Measurements from ENCODE around the gene PFDN4. TPM values are rescaled to one million over a fixed set of nuclear protein-coding genes. Genes with fewer than 3 reads are reported as not detected.

The PFDN4 gene
- total RNA-seq, 4 donors from 2014 or later = 32.8 to 71.0 (median 40.2) TPM

GRCh38 chr20:54166987-54167662 lies 40.8 kb upstream of the PFDN4 start:
- intact Hi-C loops (cut with DNase I; ENCODE audit: low total_unique reads) = no loop called here

GRCh38 chr20:54167909-54168872 lies 39.7 kb upstream of the PFDN4 start:
- H3K4me3 ChIP-seq (ENCODE audit: low read depth, poor library complexity, severe bottlenecking) = no peak overlapping the region
- intact Hi-C loops (cut with DNase I; ENCODE audit: low total_unique reads) = no loop called here
- 71 to 78% methylated on average over 11 of the region's 11 CpGs for WGBS, 2 donors
- no peak for DNase-seq (ENCODE audit: low spot score in 2 of 2)
- TF ChIP-seq CTCF (IDR thresholded peaks at IDR 0.05) (no peak), POLR2A (IDR thresholded peaks at IDR 0.05) (no peak)

More at GRCh38 chr20:54166987-54167662, 40.8 kb upstream of the PFDN4 start:
- DNase-seq (ENCODE audit: low spot score in 2 of 2) = no peak
- H3K4me3 ChIP-seq (ENCODE audit: low read depth, poor library complexity, severe bottlenecking) = no peak overlapping the region
- TF ChIP-seq CTCF (IDR thresholded peaks at IDR 0.05) (no peak), POLR2A (IDR thresholded peaks at IDR 0.05) (no peak)
- 94 to 95% methylated on average over 7 of the region's 7 CpGs for WGBS, 2 donors

- DNase-seq (ENCODE audit: low spot score in 2 of 2) = no peak
- H3K4me3 ChIP-seq (ENCODE audit: low read depth, poor library complexity, severe bottlenecking) = no peak overlapping the region
- intact Hi-C loops (cut with DNase I; ENCODE audit: low total_unique reads) = no loop called here
- WGBS, 2 donors = 77 to 82% methylated on average over 14 of the region's 14 CpGs
- TF ChIP-seq CTCF (IDR thresholded peaks at IDR 0.05) (no peak), POLR2A (IDR thresholded peaks at IDR 0.05) (no peak)
Observed at GRCh38 chr20:54168961-54169862, 38.7 kb upstream of the PFDN4 start.

GRCh38 chr20:54170026-54170471 lies 37.8 kb upstream of the PFDN4 start:
- 62 to 79% methylated on average over 4 of the region's 4 CpGs for WGBS, 2 donors
- TF ChIP-seq POLR2A (IDR thresholded peaks at IDR 0.05) = no peak
- no peak for TF ChIP-seq CTCF (IDR thresholded peaks at IDR 0.05)

GRCh38 chr20:54170963-54171362 lies 36.9 kb upstream of the PFDN4 start:
- DNase-seq (ENCODE audit: low spot score in 2 of 2) = no peak
- 72 to 78% methylated on average over 3 of the region's 3 CpGs for WGBS, 2 donors
- H3K4me3 ChIP-seq (ENCODE audit: low read depth, poor library complexity, severe bottlenecking) = no peak overlapping the region
- TF ChIP-seq CTCF (IDR thresholded peaks at IDR 0.05) = no peak
- no peak for TF ChIP-seq POLR2A (IDR thresholded peaks at IDR 0.05)
- intact Hi-C loops (cut with DNase I; ENCODE audit: low total_unique reads) = no loop called here

More at GRCh38 chr20:54170026-54170471, 37.8 kb upstream of the PFDN4 start:
- intact Hi-C loops (cut with DNase I; ENCODE audit: low total_unique reads) = no loop called here
- no peak overlapping the region for H3K4me3 ChIP-seq (ENCODE audit: low read depth, poor library complexity, severe bottlenecking)
- no peak for DNase-seq (ENCODE audit: low spot score in 2 of 2)

Data from lower leg skin (tissue), 4 donors.